ENCODE measurements around the gene ADAMTSL3. TPM values are rescaled to one million over a fixed set of nuclear protein-coding genes. Genes with fewer than 3 reads are reported as not detected.

The ADAMTSL3 gene
- total RNA-seq, 1 donor, result under 0.01 TPM

GRCh38 chr15:83973816-83974215, 319.9 kb downstream of the ADAMTSL3 start:
- TF ChIP-seq CTCF (IDR thresholded peaks at IDR 0.05; ENCODE audit: insufficient read depth, low read depth, low read length), result peak; percentile 47
- peak; percentile 11 for DNase-seq (ENCODE audit: low read depth)
- no peak overlapping the region for H3K4me3 ChIP-seq (ENCODE audit: low read depth, low read length)

- no peak for TF ChIP-seq CTCF (IDR thresholded peaks at IDR 0.05; ENCODE audit: insufficient read depth, low read depth, low read length)
- no peak for DNase-seq (ENCODE audit: low read depth)
- H3K4me3 ChIP-seq (ENCODE audit: low read depth, low read length), result no peak overlapping the region
Observed at GRCh38 chr15:83977992-83978391, 324.1 kb downstream of the ADAMTSL3 start.

- no peak for TF ChIP-seq CTCF (IDR thresholded peaks at IDR 0.05; ENCODE audit: insufficient read depth, low read depth, low read length)
- DNase-seq (ENCODE audit: low read depth), result no peak
- no peak overlapping the region for H3K4me3 ChIP-seq (ENCODE audit: low read depth, low read length)
Observed at GRCh38 chr15:83978588-83978987, 324.7 kb downstream of the ADAMTSL3 start.

- DNase-seq (ENCODE audit: low read depth), result no peak
- TF ChIP-seq CTCF (IDR thresholded peaks at IDR 0.05; ENCODE audit: insufficient read depth, low read depth, low read length), result no peak
- no peak overlapping the region for H3K4me3 ChIP-seq (ENCODE audit: low read depth, low read length)
Observed at GRCh38 chr15:83980637-83981036, 326.7 kb downstream of the ADAMTSL3 start.

GRCh38 chr15:83982748-83983147, 328.8 kb downstream of the ADAMTSL3 start:
- TF ChIP-seq CTCF (IDR thresholded peaks at IDR 0.05; ENCODE audit: insufficient read depth, low read depth, low read length), result no peak
- H3K4me3 ChIP-seq (ENCODE audit: low read depth, low read length), result no peak overlapping the region
- DNase-seq (ENCODE audit: low read depth), result no peak

- H3K4me3 ChIP-seq (ENCODE audit: low read depth, low read length), result no peak overlapping the region
- no peak for TF ChIP-seq CTCF (IDR thresholded peaks at IDR 0.05; ENCODE audit: insufficient read depth, low read depth, low read length)
- DNase-seq (ENCODE audit: low read depth), result no peak
Observed at GRCh38 chr15:83983634-83984458, 329.9 kb downstream of the ADAMTSL3 start.

GRCh38 chr15:83984601-83985000, 330.7 kb downstream of the ADAMTSL3 start:
- no peak for TF ChIP-seq CTCF (IDR thresholded peaks at IDR 0.05; ENCODE audit: insufficient read depth, low read depth, low read length)

More at GRCh38 chr15:83984601-83985000, 330.7 kb downstream of the ADAMTSL3 start:
- H3K4me3 ChIP-seq (ENCODE audit: low read depth, low read length), result no peak overlapping the region
- no peak for DNase-seq (ENCODE audit: low read depth)

All from fibroblast of villous mesenchyme (primary cell).